Neutrophil (primary cell): Measurements from ENCODE around the gene ZMAT3.

ENCODE experiments used
- H3K27ac ChIP-seq: fragments of 200-600 bp; sonication (generic); 2 replicates; pipeline ENCODE4 v1.5.1; 2016; ENCODE audit warnings: mild to moderate bottlenecking, moderate library complexity
- H3K27me3 ChIP-seq: fragments of 200-600 bp; sonication (generic); 2 replicates; pipeline ENCODE4 v1.6.0; 2016; ENCODE audit warnings: mild to moderate bottlenecking
- H3K36me3 ChIP-seq: fragments of 200-600 bp; sonication (generic); 2 replicates; pipeline ENCODE4 v1.5.1; 2017
- H3K4me1 ChIP-seq, 2 experiments: fragments of 200-600 bp in 1 of 2; sonication (generic) in 1 of 2; 1 replicate in 1 of 2; 2 replicates in 1 of 2; pipeline versions ENCODE4 v1.5.1 to v1.6.1; 2013 to 2016; ENCODE audit warnings: low read depth in 1 of 2, low read length in 1 of 2, mild to moderate bottlenecking in 1 of 2, moderate library complexity in 1 of 2; ENCODE audit not compliant: control insufficient read depth in 1 of 2, insufficient read depth in 1 of 2
- H3K4me3 ChIP-seq, 2 experiments: fragments of 200-600 bp in 1 of 2; sonication (generic) in 1 of 2; 1 replicate in 1 of 2; 2 replicates in 1 of 2; pipeline ENCODE4 v1.5.1; 2013 to 2016; ENCODE audit warnings: low read depth in 1 of 2, low read length in 1 of 2, mild to moderate bottlenecking in 1 of 2, moderate library complexity in 1 of 2
- H3K9me3 ChIP-seq: fragments of 200-600 bp; sonication (generic); 2 replicates; pipeline ENCODE4 v1.5.1; 2016
- TF ChIP-seq, protein P1 (sequence below): fragments of 200-600 bp; sonication (generic); IDR thresholded peaks from 2 replicates; pipeline ENCODE4 v1.5.1; 2016; ENCODE audit warnings: antibody characterized with exemption

Gene ZMAT3

DNA sequence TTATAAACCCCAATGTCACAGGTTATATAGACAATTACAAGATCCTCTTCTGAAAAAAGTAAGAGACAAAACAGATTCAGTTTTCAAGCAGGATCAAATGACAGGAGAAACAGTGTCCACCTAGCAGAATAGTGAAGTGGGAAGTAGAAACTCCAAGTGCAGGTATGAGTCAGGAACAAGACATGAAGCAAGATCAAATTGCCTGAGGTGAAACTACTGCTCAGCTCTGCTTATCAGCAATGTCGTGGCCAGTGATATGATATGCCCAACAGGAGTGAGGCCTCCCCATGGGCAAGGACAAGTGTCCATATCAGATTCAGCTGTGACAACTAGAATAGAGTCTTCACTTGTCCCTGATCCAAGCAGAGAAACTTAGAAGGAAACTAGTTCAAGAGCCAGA is 100.0 kb downstream of the ZMAT3 start:
- Histone ChIP-seq H3K4me3 (no peak overlapping the region), H3K27ac (no peak overlapping the region), H3K4me1 (peaks cover 21 to 23% of the 10 kb centered on the region in 2 experiments), H3K36me3 (no peaks in the 10 kb centered on the region), H3K9me3 (no peaks in the 10 kb centered on the region), H3K27me3 (no peaks in the 10 kb centered on the region)
- TF ChIP-seq, protein P1, sequence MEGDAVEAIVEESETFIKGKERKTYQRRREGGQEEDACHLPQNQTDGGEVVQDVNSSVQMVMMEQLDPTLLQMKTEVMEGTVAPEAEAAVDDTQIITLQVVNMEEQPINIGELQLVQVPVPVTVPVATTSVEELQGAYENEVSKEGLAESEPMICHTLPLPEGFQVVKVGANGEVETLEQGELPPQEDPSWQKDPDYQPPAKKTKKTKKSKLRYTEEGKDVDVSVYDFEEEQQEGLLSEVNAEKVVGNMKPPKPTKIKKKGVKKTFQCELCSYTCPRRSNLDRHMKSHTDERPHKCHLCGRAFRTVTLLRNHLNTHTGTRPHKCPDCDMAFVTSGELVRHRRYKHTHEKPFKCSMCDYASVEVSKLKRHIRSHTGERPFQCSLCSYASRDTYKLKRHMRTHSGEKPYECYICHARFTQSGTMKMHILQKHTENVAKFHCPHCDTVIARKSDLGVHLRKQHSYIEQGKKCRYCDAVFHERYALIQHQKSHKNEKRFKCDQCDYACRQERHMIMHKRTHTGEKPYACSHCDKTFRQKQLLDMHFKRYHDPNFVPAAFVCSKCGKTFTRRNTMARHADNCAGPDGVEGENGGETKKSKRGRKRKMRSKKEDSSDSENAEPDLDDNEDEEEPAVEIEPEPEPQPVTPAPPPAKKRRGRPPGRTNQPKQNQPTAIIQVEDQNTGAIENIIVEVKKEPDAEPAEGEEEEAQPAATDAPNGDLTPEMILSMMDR = no peak

DNA sequence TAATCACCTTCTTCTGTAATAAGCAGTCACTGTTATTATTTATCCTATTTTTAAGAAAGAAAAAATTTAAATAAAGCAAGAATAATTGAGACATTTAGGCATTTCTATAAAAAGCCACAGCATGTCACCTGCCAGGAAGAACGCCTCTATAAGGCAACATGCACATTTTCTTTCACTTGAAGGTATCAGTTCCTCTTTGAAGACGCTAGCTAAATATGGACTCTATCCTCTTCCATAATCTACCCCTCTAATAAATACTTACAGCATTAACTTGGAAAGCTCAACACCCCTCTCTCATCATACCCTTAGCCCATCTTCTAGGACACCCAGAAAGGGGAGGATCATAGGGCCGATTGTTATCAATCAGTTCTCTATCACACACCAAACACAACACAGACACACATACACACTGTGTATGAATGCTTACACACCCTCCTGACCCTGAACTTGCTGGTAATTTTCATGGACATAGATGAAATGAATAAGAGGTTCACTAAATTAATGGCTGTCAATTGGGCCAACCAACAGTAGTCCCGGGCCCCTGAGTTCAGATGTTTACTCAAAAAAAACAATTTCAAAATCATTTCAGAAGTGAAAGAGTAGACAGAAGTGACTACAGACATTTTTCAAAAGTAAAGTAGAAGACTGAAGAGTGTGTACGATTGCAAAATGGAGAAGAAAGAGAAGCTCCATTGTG is 102.5 kb downstream of the ZMAT3 start:
- TF ChIP-seq, protein P1 = no peak
- Histone ChIP-seq H3K4me1 (peaks cover 25 to 27% of the 10 kb centered on the region in 2 experiments), H3K4me3 (no peak overlapping the region), H3K36me3 (no peaks in the 10 kb centered on the region), H3K27ac (peak overlapping the region; percentile 47), H3K27me3 (peaks cover 21% of the 10 kb centered on the region), H3K9me3 (no peaks in the 10 kb centered on the region)
